Pancreas (tissue), 10 donors: ENCODE data around the gene PPP2R2B. TPM values are rescaled to one million over a fixed set of nuclear protein-coding genes. Genes with fewer than 3 reads are reported as not detected.

Experiments
- ATAC-seq, 4 donors: fragments of 200-7000 bp; cut with Tn5 transposase; one replicate each; pipeline versions ENCODE4 v1.8.0 to v1.9.1; 2020; ENCODE audit warnings: mild to moderate bottlenecking in 4 of 4, moderate library complexity in 4 of 4
- DNase-seq, 6 donors: peaks; one replicate each; pipeline ENCODE4 v3.0.0-alpha.2; 2020
- FAIRE-seq: peaks from 2 replicates; lab custom pipeline; 2012; peaks lifted over from hg19 to GRCh38; lab: Jason Lieb, UNC
- H3K27ac ChIP-seq, 4 donors: fragments of 200-600 bp; sonication (generic); 1 replicate in 3 of 4; 2 replicates in 1 of 4; pipeline versions ENCODE4 v1.5.0 to v1.8.0; 2020
- H3K27me3 ChIP-seq, 4 donors: fragments of 200-600 bp; one replicate each; pipeline ENCODE4 v1.8.0; 2021
- H3K36me3 ChIP-seq, 3 donors: fragments of 200-600 bp; sonication (generic) in 1 of 3; one replicate each; pipeline versions ENCODE4 v1.5.0 to v1.8.0; 2020 to 2021
- H3K4me1 ChIP-seq, 3 donors: fragments of 200-600 bp; one replicate each; pipeline ENCODE4 v1.8.0; 2021
- H3K4me3 ChIP-seq, 4 donors: fragments of 200-600 bp; sonication (generic) in 2 of 4; one replicate each; pipeline versions ENCODE4 v1.5.0 to v1.8.0; 2020 to 2021
- H3K9me3 ChIP-seq, 4 donors: fragments of 200-600 bp; one replicate each; pipeline ENCODE4 v1.8.0; 2021
- WGBS, 2 donors: extraction: QIAGEN DNeasy Blood & Tissue Kit; methylation state at CpG; one replicate each; pipeline ENCODE4 v1.1.7; 2013; 5-methylcytosine and 5-hydroxymethylcytosine counted together
- intact Hi-C, 3 donors: fragments of 100-400 bp; cut with DNase I; formaldehyde crosslinking; loops; one replicate each; pipeline versions ENCODE4 v1.11.1 to v1.14.2; 2022
- polyA plus RNA-seq, 2 donors: library from polyadenylated mRNA; stranded (reverse); fragments of 200-250 nt; gene quantifications; one replicate each; pipeline ENCODE4 v1.2.3, GENCODE V29; 2013
- total RNA-seq, 6 donors: library from RNA; stranded (reverse); fragmentation: NEBNext Ultra II Directional in 4 of 6; extraction: Animal tissue kit (Norgen Biotek cat#: 25700) in 4 of 6; gene quantifications; one replicate each; pipeline versions ENCODE4 v1.2.1 to v1.2.4, GENCODE V29; 2021 to 2023
- TF ChIP-seq, protein P1 (sequence below), 4 donors: fragments of 200-600 bp; sonication (generic) in 3 of 4; IDR thresholded peaks; one replicate each; pipeline versions ENCODE4 v1.5.0 to v1.8.0; 2021; ENCODE audit warnings: antibody characterized with exemption in 4 of 4
- donor health status: healthy with polysubstance abuse.
- donor health status: DM: no; HTN: no; CAD: no; lungs with moderate emphysema.
- donor health status: DM: no; HTN: no; CAD: no.
- donor health status: control.
- donor health status: control.
- donor health status: Bipolar disorder and iron deficiency.
- donor health status: DM: yes; HTN: yes; CAD: no.
- donor health status: DM: no; HTN: no; CAD: no.
- donor health status: DM: no; HTN: no; CAD: no.
- donor health status: DM: yes; HTN: yes; CAD: no.

The PPP2R2B gene
- total and polyA plus RNA-seq, 8 donors: 0.51 to 3.5 (median 0.81) TPM

DNA sequence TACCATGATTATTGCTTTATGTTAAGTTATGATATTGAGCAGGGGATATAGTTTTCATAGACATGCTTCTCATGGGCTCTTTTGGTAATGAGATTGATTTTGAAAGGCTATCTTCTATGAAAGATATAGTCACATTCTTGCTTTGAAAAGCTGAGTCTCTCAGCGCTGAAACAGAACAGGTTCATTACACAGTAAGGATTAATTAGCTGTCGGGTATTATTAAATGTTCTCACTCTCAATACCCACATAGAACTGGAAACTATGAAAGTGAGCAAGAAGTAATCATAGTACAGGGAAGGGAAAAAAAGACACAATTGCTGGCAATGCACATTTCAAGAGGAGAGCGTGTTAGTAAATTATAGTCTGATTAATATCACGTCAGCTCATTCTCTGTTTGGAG, 190.9 kb downstream of the PPP2R2B start:
- no peak for FAIRE-seq
- intact Hi-C loops: no loop called here
- Histone ChIP-seq H3K27ac (no peak overlapping the region), H3K27me3 (no peaks in the 10 kb centered on the region), H3K4me1 (no peaks in the 10 kb centered on the region), H3K4me3 (no peak overlapping the region), H3K9me3 (no peaks in the 10 kb centered on the region), H3K36me3 (no peaks in the 10 kb centered on the region)
- no peak for DNase-seq
- TF ChIP-seq, protein P1, sequence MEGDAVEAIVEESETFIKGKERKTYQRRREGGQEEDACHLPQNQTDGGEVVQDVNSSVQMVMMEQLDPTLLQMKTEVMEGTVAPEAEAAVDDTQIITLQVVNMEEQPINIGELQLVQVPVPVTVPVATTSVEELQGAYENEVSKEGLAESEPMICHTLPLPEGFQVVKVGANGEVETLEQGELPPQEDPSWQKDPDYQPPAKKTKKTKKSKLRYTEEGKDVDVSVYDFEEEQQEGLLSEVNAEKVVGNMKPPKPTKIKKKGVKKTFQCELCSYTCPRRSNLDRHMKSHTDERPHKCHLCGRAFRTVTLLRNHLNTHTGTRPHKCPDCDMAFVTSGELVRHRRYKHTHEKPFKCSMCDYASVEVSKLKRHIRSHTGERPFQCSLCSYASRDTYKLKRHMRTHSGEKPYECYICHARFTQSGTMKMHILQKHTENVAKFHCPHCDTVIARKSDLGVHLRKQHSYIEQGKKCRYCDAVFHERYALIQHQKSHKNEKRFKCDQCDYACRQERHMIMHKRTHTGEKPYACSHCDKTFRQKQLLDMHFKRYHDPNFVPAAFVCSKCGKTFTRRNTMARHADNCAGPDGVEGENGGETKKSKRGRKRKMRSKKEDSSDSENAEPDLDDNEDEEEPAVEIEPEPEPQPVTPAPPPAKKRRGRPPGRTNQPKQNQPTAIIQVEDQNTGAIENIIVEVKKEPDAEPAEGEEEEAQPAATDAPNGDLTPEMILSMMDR (IDR thresholded peaks at IDR 0.05): no peak
- 31 to 36% methylated on average over 4 of the region's 4 CpGs for WGBS, 2 donors
- ATAC-seq: no peak

DNA sequence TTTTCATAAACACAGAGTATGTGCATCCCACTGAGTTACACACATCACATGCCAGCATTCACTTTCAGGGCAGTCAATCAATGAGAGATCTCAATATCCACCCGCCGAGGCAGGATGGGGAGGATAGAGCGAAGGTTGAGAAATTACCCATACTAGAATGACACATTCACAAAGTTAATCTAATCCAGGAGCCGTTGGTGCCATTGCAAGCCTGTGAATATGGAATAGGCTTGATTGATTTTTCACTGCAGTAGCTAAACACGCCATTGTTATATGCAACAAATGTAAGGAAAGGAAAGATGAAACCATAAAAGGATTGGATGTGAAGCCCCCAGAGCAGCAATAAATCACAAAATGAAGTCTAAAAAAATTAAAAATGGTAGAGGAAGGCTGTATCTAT, 194.7 kb downstream of the PPP2R2B start:
- no peaks in the 10 kb centered on the region for H3K36me3 ChIP-seq
- 71 to 77% methylated on average over 5 of the region's 5 CpGs for WGBS, 2 donors
- TF ChIP-seq, protein P1 (IDR thresholded peaks at IDR 0.05): no peak
- H3K9me3 ChIP-seq: no peaks in the 10 kb centered on the region
- H3K4me3 ChIP-seq: no peak overlapping the region
- DNase-seq: no peak
- no peaks in the 10 kb centered on the region for H3K27me3 ChIP-seq
- FAIRE-seq: no peak
- no peak for ATAC-seq
- intact Hi-C loops: no loop called here
- H3K4me1 ChIP-seq: no peaks in the 10 kb centered on the region
- H3K27ac ChIP-seq: no peak overlapping the region

DNA sequence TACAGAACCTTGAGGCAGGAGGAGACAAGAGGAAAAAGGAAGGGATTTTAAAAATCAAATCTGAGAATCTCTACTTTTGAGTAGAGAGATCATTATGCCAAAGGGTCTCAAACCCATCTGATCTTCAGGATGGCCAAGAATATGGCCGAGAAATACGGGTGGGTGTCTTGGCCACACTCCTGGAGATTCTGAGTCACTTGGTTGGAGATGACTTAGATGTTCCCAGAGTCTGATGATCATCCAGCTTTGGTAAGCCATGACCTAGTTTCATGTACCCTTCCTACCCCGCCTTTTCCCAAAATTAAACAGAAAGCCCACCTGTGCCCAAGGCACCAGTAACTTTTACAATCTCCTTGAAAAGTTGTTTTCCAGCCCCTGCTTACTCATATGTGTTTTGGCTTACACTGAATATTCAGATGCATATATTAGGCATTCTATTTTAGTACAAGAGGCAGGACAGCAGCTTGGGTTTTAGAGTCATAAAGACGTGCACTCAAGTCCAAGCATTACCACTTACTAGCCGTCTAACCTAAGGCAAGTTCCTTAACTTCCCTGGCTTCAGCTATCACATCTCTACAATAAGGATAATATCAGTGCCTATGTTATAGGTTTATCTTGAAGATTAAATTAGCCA, 195.5 kb downstream of the PPP2R2B start:
- no peaks in the 10 kb centered on the region for H3K36me3 ChIP-seq
- intact Hi-C loops: no loop called here
- FAIRE-seq: no peak
- DNase-seq: no peak
- no peaks in the 10 kb centered on the region for H3K27me3 ChIP-seq
- WGBS, 2 donors: 61 to 76% methylated on average over 5 of the region's 5 CpGs
- no peak overlapping the region for H3K27ac ChIP-seq
- TF ChIP-seq, protein P1 (IDR thresholded peaks at IDR 0.05): no peak
- H3K4me1 ChIP-seq: no peaks in the 10 kb centered on the region
- H3K9me3 ChIP-seq: no peaks in the 10 kb centered on the region
- no peak overlapping the region for H3K4me3 ChIP-seq
- ATAC-seq: no peak

DNA sequence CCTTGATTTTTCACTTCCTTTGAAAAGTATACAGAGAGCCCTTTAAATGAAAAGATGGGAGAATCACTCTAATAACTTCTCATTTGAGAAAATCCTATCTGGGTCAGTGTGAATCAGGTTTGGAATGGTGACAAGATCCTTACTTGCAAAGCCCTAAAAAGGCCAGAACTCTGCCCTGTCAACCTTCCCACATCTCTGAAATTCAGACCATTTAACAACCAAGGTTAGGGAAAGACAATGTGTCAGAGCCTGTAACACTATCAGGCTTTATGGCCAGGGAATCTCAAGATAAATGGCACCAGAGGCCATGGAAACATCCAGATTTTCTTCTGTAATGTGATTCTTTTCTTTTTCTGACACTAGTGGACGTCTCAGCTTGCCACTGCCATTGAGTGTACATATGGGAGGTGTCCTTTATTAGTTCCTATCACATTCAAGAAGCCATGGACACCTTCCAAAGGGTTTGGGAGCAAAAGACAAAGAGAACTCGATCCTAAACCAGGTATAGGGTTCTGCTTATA, 196.9 kb downstream of the PPP2R2B start:
- ATAC-seq (no peak), DNase-seq (no peak), FAIRE-seq (no peak)
- no peaks in the 10 kb centered on the region for H3K9me3 ChIP-seq
- H3K27ac ChIP-seq: no peak overlapping the region
- H3K36me3 ChIP-seq: no peaks in the 10 kb centered on the region
- WGBS, 2 donors: 44 to 46% methylated on average over 2 of the region's 2 CpGs
- intact Hi-C loops: no loop called here
- H3K4me3 ChIP-seq: no peak overlapping the region
- no peaks in the 10 kb centered on the region for H3K4me1 ChIP-seq
- no peaks in the 10 kb centered on the region for H3K27me3 ChIP-seq
- TF ChIP-seq, protein P1 (IDR thresholded peaks at IDR 0.05): no peak

DNA sequence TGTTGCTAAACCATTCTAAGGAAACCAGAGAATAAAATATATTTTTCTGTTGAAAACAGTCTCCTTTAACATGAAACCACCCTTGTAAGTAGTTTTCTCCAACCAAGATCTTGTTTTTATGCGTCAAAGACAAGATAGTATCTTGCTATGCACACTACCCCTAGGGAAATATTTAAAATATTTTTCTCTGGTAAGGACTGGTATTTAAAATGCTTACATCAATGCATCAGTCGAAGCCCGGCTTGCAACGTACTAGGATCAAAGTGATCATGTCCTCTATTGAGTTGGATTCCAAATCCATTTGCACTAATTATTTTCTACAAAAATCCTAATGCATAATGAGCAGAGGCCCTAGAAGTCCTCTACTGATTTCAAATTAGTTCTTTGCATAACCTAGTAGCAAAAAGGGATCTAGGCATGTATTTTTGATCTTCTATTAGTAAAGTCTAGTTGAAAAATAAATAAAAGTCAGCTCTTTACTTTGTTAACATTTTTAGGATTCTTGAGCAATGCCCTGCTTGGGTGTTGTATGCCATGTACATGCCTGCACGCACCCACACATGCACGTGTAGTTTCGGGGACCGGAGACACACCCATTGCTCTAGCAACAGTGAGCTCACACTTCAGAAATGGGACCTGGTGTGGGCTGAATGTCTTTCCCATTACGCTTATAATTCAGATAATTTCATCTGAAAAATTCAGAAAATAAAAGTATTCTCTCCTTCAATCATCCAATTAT, 197.5 kb downstream of the PPP2R2B start:
- Histone ChIP-seq H3K4me3 (no peak overlapping the region), H3K9me3 (no peaks in the 10 kb centered on the region), H3K27me3 (no peaks in the 10 kb centered on the region), H3K36me3 (no peaks in the 10 kb centered on the region), H3K4me1 (no peaks in the 10 kb centered on the region), H3K27ac (no peak overlapping the region)
- no peak for DNase-seq
- TF ChIP-seq, protein P1 (IDR thresholded peaks at IDR 0.05): no peak
- no peak for FAIRE-seq
- no peak for ATAC-seq
- intact Hi-C loops: no loop called here
- WGBS, 2 donors: 72 to 80% methylated on average over 9 of the region's 9 CpGs
